NCI-H1417 (cell line): Measurements from ENCODE around the gene FAM98C.
"Not testable (repeated sequence)": the region's sequence is repeated elsewhere in the genome, so short reads cannot be mapped to it uniquely, and the experiment has no call there.

ENCODE experiments used
- DNase-seq, 3 experiments: peaks; one replicate each; lab custom pipeline; 2025; lab: John Stamatoyannopoulos, UW

FAM98C gene

DNA sequence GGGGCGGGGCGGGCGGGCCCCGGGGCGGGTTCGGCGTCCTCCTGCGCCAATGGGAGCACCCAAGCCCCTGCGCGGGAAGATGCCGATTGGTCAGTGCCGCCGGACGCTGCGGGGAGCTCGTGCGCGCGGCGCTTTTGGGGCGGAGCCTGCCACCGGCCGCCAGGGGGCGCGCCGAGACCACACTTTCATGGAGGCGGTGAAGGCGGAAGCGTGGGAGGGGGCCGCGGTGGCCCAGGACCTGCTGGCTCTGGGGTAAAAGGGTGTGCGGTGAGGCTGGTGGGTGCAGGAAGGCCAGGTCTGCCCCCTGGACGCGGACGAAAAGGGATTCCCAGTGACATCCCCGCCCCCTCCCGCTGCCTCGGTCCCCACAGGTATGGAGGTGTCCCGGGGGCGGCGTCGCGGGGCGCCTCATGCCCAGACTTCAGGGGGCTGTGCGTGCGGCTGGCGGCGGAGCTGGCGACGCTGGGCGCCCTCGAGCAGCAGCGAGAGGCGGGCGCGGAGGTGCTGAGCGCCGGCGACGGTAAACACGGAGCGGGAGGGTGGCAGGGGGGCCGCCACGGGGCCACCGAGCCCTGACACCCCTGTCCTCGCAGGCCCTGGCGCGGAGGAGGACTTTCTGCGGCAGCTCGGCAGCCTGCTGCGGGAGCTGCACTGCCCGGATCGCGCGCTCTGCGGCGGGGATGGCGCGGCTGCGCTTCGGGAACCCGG, at the start of gene FAM98C:
TSS of gene FAM98C (plus strand) at position 127 of the 708 bp plus-strand sequence. CDS start at position 188, 61 bp downstream.
- DNase-seq, result peak; percentile 96 to 99 (median 98)

DNA sequence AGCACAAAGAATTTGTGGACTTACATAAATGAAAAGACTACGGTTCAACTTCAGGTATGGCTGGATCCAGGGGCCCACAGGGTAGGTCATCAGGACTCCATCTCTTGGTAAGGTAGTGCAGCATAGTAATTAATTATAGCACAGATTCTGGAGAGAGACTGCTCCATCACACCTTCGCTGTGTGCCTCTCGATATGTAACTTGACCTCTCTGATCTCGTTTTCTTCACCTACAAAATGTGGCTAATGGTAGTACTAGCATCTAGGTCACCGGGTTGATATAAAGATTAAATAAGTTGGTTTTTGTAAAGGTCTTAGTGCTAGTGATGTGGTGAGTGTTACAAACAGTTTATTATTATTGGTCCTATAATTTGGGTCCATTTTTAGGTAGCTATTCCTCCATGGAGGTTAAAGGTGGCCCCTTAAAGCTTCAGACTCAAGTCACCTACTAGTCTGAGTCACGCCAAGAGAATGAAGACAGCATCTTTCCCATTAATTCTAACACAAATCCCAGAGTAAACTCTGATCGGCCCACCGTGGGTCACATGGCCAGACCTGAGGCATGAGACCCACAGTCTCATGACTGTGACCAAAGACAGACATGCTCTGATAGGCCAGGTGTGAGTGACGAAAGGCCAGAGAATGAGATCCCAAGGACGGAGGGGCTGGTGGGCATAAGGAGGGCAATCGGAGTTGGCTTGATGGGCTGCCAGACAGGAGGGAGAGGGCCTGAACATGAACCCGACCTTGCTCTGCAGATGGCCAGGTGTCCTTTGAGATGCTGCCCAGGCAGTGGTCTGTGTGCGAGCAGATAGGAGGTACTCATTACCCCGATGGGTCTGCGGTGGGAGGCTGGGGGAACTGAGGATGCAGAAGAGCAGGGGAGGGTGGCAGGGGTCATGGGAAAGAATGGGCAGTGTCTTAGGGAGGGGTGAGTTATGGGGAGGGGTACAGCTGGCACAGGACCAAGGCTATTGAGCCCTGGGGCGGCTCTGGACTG, 46.9 kb upstream of the FAM98C start:
- DNase-seq, result no peak

GRCh38 chr19:38358071-38358470, 44.8 kb upstream of the FAM98C start:
- no peak for DNase-seq

DNA sequence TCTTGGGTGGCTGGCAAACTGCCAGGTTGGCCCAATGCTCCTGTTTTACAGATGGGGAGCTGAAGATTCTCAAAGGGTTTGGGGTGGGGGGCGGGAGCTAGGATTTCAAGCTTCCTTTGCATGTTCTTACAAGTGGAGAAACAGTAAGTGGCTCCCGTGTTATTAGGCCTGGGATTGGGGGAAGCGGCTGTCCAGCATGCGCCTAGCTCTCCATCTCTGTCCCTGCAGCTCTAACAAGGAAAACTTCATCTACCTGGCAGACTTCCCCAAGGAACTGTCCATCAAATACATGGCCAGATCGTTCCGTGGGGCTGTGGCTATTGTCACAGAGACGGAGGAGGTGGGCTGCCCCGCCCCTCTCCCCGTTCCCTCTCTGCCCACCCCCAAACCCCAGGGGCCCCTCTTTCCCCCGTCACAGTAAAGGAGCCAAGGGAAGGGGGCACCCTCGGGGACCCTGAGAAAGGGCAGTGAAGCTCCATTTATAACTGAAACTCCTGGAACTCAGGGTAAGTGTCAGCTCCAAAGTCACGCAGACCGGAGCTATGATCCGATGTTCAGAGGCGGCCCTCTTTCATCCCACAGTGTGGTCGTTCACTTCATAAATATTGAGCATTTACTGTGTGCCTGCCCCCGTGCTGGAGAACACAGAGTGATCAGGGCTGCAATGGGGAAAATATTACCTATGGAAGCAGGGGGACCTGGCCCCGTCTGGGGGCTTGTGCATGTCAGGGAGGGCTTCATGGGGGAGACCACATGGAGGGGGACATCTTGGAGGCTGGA, 43.5 kb upstream of the FAM98C start:
- DNase-seq, result no peak

GRCh38 chr19:38360351-38360750, 42.5 kb upstream of the FAM98C start:
- DNase-seq, result peak in 1 of 3 experiments; percentile 12

DNA sequence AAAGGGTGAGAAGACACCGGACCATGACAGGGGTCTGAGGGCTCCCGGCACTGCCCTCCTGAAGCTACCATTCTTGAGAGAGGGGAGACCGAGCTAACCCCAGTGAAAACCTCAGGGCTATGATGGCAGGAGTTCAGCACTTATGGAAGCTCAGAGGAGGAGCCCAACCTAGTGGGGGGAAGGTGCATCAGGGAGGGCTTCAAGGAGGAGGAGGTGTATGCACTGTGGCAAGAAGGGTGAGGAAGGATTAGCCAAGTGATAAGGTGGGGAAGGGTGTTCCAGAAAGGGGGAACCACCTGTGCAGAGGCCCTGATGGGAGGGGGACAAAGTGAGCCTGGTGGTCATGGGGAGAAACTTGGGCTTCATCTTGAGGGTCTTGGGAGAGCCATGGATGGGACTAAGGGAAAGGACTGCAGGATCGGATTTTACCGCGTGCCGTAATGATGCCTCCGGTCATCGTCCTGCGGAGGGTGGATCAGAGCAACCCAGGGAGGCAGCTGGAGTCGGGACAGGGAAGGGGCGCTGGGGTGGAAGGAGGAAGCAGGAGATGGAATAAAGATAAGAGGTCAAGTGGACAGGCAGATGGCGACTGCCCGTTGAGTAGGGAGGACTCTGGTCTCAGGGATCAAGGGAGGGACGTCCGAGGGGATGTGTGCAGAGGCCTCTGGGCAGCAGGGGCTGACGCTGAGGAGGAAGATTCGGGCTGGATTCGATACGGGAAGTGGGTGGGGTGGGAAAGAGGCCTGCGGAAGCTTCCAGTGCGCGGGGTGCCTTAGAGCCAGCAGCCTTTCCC, 41.9 kb upstream of the FAM98C start:
- no peak for DNase-seq

DNA sequence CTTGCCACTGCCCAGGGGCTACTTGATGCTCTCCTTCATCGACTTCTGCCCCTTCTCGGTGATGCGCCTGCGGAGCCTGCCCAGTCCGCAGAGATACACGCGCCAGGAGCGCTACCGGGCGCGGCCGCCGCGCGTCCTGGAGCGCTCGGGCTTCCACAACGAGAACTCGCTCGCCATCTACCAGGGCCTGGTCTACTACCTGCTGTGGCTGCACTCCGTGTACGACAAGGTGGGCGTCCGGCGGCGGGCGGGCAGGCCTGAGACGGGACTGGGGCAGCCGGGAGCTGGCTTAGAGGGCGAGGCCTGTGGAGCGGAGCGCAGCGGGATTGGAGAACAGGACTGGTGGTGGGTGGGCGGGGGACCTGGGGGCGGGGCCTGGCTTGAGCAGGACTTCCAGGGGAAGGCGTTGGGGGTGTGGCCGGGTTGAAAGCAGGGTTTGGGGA, 41.2 kb upstream of the FAM98C start:
- peak; percentile 73 to 78 (median 75) for DNase-seq

GRCh38 chr19:38362076-38362945, 40.6 kb upstream of the FAM98C start:
- DNase-seq, result peak; percentile 76 to 80 (median 77)

- DNase-seq, result not testable (repeated sequence)
Measured at GRCh38 chr19:38362946-38363688, 39.8 kb upstream of the FAM98C start.

GRCh38 chr19:38367041-38367440, 35.9 kb upstream of the FAM98C start:
- no peak for DNase-seq

- DNase-seq, result no peak
Measured at GRCh38 chr19:38369584-38369983, 33.3 kb upstream of the FAM98C start.

- no peak for DNase-seq
Measured at GRCh38 chr19:38370299-38370698, 32.6 kb upstream of the FAM98C start.

- no peak for DNase-seq
Measured at GRCh38 chr19:38371081-38371480, 31.8 kb upstream of the FAM98C start.

- DNase-seq, result no peak
Measured at GRCh38 chr19:38373907-38374331, 29.0 kb upstream of the FAM98C start.

- peak; percentile 97 to 100 (median 99) for DNase-seq
Measured at GRCh38 chr19:38374332-38375097, 28.4 kb upstream of the FAM98C start, which contains the start of gene PSMD8. Gene PSMD8, plus strand, starts transcription at chr19:38374571. Its CDS starts 31 bp downstream, at chr19:38374602.

DNA sequence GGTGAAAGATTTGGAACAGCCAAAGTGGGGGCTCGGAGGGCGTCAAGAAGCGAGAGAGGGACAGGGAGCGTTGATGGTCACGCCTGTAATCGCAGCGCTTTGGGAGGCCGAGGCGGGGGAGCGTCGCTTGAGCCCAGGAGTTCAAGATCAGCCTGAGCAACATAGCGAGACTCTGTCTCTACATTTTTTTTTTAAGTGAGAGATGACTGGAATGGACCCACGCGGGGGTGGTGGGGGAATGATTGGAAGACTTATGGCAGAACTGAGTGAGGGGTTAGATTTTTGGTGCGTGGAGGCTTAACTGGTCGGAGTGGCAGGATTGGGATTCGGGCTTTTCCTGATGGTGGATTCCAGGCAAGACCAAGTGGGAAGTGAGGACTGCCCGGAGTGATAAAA, 27.8 kb upstream of the FAM98C start:
- peak in 1 of 3 experiments; percentile 27 for DNase-seq

- no peak for DNase-seq
Measured at GRCh38 chr19:38375748-38376147, 27.1 kb upstream of the FAM98C start.

DNA sequence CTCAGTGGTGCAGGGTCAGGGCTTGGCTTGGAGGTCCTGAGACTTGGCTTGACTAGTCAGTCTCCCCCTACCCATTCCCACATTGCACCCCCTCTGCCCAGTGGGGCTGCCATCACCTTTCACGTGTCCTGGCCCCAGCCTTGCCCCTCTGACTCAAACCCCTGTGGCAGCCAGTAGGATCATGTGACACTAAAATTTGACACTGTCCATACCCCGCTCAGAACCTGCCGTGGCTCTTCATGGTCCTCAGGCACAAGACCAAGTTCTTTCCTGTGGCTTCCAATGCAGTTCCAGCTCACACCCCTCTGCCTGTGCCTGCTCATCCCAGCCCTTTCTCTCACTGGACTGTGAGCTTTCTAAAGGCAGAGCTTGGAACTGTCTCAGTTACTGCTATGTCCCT, 26.3 kb upstream of the FAM98C start:
- DNase-seq, result no peak
